Medulla oblongata (tissue), 1 donor: ENCODE measurements around the gene ZNF436.
"Not testable (repeated sequence)": the region's sequence is repeated elsewhere in the genome, so short reads cannot be mapped to it uniquely, and the experiment has no call there.

Source experiments
- DNase-seq: peaks from one replicate; pipeline ENCODE4 v3.0.0-alpha.2; 2015; ENCODE audit errors: extremely low spot score

Gene ZNF436

GRCh38 chr1:23310280-23310679 lies 59.4 kb downstream of the ZNF436 start:
- not testable (repeated sequence) for DNase-seq
